GM10248 (cell line): Measurements from ENCODE around the gene COG5.
"Not testable (repeated sequence)": the region's sequence is repeated elsewhere in the genome, so short reads cannot be mapped to it uniquely, and the experiment has no call there.

Experiments used
- CTCF ChIA-PET: fragments of 300-600 bp; sonication (Branson Sonifier 250); formaldehyde crosslinking; extraction: SDS; loops from one replicate; lab custom pipeline; 2021; ENCODE audit warnings: antibody characterized with exemption; lab: Yijun Ruan, JAX
- POLR2A ChIA-PET: fragments of 350-650 bp; sonication (Branson Sonifier 250); formaldehyde crosslinking; extraction: SDS; loops from one replicate; lab custom pipeline; 2020; ENCODE audit warnings: antibody characterized with exemption; lab: Yijun Ruan, JAX
- DNase-seq: peaks from one replicate; pipeline ENCODE4 v3.0.0; 2012; ENCODE audit errors: extremely low spot score
- TF ChIP-seq, protein P1 (sequence below): IDR thresholded peaks from 2 replicates; pipeline ENCODE4 v1.5.1; 2012; ENCODE audit warnings: mild to moderate bottlenecking, low read depth; ENCODE audit errors: extremely low read depth, missing control alignments, control extremely low read depth

The COG5 gene

DNA sequence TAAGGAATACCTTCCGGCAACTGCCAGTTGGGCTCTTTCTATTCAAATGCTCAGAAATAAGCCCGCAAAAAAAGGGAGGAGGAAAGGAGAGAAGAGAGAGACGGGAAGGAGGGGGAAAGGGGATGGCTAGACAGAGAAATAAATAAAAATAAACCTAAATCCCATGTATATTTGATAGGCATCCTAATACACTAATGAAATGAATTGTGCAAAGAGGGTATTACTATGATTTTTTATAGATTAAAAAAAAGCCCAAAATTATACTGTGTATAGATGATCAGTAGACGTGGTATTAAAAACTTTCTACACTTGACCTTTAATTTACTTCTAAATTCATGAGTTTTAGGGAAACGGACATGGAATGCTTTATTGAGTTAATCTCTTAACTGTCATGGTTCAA is 305.0 kb downstream of the COG5 start:
- DNase-seq = no peak
- TF ChIP-seq, protein P1, sequence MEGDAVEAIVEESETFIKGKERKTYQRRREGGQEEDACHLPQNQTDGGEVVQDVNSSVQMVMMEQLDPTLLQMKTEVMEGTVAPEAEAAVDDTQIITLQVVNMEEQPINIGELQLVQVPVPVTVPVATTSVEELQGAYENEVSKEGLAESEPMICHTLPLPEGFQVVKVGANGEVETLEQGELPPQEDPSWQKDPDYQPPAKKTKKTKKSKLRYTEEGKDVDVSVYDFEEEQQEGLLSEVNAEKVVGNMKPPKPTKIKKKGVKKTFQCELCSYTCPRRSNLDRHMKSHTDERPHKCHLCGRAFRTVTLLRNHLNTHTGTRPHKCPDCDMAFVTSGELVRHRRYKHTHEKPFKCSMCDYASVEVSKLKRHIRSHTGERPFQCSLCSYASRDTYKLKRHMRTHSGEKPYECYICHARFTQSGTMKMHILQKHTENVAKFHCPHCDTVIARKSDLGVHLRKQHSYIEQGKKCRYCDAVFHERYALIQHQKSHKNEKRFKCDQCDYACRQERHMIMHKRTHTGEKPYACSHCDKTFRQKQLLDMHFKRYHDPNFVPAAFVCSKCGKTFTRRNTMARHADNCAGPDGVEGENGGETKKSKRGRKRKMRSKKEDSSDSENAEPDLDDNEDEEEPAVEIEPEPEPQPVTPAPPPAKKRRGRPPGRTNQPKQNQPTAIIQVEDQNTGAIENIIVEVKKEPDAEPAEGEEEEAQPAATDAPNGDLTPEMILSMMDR = no peak
- ChIA-PET CTCF (interaction anchor here (1.7 kb wide), 1 partner anchor 46 kb away, joined by 4 read pairs; no protein-coding TSS in a partner anchor), POLR2A (no interaction called here)

DNA sequence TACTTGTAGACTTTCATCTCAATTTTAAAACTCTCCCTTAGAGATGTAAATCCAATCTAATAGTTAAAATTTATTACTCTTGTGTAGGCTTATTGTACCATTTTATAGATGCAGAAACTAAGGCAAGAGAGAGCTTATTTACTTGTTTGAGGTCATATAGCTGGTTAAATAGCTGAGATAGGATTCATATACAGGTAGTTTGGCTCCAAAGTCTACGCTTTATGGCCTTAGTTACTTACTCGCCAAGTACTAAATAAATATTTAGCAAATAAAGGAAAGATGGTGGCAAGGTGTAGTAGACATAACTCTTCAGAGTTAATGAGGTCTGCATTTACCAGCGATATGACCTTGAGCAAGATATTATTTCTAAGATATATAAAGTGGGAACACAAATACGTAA is 308.1 kb downstream of the COG5 start:
- no peak for DNase-seq
- POLR2A ChIA-PET = no interaction called here
- CTCF ChIA-PET = no interaction called here
- TF ChIP-seq, protein P1 = no peak

DNA sequence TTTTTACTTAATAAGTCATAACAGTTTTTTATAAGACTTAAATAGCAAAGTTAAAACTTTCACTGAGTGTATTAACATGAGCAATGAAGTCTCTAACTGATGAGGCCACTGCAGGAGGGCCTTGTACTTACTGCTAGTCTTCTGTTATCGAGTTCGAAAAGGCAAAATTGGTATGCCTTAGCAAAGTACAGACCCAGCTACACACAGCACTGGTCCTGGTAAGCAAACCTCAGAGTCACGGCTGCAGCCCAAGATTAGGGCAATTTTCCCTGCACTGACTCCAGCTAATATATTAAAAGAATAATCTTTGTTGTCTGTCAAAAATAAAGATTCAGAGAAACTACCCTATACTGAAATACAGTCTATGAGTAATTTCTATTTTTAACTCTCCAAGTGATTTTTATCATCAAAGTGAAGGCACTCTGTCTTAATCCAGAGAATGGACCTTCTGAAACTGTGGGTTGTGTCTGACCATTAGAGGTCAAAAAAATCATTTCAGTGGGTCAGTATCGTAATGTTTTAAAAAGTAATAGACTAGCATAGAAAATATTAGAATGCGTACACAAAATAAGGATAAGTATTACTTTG is 309.2 kb downstream of the COG5 start:
- ChIA-PET POLR2A (no interaction called here), CTCF (no interaction called here)
- no peak for DNase-seq
- TF ChIP-seq, protein P1 = no peak

DNA sequence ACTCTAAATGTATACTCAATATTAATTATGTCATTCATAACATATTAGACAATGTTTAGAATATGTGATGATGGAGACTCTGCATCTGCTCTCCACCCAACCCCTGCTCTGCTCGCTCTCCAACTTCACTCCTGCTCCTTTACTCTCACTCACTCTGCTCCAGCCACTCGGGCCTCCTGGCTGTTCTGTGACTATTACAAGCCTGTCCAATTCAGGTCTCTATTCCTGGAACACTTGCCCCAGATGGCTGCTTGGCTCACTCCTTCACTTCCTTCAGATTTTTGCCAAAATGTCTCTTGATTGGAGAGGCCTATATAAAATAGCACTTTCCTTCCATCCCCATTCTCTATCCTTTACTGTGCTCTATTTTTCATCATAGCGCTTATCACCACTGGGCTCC is 310.1 kb downstream of the COG5 start:
- DNase-seq = no peak
- POLR2A ChIA-PET = no interaction called here
- CTCF ChIA-PET = interaction anchor here (1.1 kb wide), 1 partner anchor 53 kb away, joined by 3 read pairs; no protein-coding TSS in a partner anchor
- TF ChIP-seq, protein P1 = no peak

DNA sequence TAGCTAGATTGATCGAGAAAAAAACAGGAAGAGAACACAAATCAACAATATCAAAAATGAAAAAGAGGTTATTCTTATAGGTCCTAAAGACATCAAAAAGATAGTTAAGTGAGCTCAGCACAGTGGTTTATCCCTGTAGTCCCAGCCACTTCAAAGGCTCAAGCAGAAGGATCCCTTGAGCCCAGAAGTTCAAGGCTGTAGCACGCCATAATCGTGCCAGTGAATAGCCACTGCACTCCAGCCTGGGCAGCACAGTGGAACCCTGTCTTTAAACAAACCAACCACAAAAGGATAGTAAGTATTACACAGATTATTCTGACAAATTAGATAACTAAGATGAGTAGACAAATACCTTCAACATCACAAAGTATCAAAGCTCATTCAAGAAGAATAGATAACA is 311.8 kb downstream of the COG5 start:
- POLR2A ChIA-PET = interaction anchor here (0.6 kb wide), 1 partner anchor 125 kb away, joined by 4 read pairs; no protein-coding TSS in a partner anchor

DNA sequence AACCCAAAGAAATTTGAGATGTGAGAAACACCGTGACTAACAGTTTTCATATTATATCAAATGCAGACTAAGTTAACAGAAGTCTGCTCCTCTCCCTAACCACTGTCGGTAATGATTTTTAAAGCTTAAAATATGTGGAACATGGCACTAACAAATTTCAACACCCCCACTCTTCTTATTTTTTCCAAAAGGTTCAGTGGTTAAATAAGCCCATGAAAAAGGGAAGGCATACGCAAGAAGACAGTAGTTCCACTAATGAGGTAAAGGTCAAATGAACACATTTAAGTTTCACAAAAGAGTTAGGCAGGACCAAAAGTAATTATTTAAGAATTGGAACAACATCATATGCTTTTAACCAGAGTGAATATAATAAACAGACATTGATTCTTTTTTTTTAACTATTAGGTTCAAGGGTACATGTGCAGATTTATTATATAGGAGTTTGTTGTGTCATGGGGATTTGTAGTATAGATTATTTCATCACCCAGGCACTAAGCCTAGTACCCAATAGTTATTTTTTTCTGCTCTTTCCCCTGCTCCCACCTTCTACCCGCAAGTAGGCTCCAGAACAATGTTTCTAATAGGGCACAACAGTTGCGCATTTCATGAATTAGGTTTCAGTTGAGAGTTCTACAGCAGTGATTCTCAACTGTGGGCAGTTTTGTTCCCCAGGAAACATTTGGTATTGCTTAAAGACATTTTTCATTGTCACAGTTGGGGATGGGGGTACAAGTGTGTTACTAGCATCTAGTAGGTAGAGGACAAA is 315.0 kb downstream of the COG5 start:
- no peak for DNase-seq
- CTCF ChIA-PET = interaction anchor here (1.3 kb wide), 1 partner anchor 11 kb away, joined by 3 read pairs; no protein-coding TSS in a partner anchor
- TF ChIP-seq, protein P1 = no peak
- POLR2A ChIA-PET = no interaction called here

More for the DNA sequence above, 311.8 kb downstream of the COG5 start:
- TF ChIP-seq, protein P1 = no peak
- no peak for DNase-seq
- CTCF ChIA-PET = interaction anchor here (1.8 kb wide), 1 partner anchor 26 kb away, joined by 4 read pairs; no protein-coding TSS in a partner anchor

DNA sequence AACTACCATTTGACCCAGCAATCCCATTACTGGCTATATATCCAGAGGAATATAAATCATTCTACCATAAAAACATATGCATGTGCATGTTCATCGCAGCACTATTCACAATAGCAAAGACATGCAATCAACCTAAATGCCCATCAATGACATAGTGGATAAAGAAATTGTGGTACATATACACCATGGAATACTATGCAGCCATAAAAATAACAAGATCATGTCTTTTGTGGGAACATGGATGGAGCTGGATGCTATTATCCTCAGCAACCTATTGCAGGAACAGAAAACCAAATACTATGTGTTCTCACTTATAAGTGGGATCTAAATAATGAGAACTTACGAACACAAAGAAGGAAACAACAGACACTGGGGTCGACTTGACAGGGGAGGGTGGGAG is 316.9 kb downstream of the COG5 start:
- CTCF ChIA-PET = interaction anchor here (1.3 kb wide), 1 partner anchor 28 kb away, joined by 3 read pairs; no protein-coding TSS in a partner anchor
- POLR2A ChIA-PET, DNase-seq: not testable (repeated sequence)
